Amygdala (tissue), 56 donors: Measurements from ENCODE around the gene FNDC3B.
A peak's percentile ranks its signal among the peaks of the same experiment; 100 is the strongest.

ENCODE experiments used
- DNase-seq, 56 donors: peaks; one replicate each; lab custom pipeline; 2025; lab: John Stamatoyannopoulos, UW

The FNDC3B gene

DNA sequence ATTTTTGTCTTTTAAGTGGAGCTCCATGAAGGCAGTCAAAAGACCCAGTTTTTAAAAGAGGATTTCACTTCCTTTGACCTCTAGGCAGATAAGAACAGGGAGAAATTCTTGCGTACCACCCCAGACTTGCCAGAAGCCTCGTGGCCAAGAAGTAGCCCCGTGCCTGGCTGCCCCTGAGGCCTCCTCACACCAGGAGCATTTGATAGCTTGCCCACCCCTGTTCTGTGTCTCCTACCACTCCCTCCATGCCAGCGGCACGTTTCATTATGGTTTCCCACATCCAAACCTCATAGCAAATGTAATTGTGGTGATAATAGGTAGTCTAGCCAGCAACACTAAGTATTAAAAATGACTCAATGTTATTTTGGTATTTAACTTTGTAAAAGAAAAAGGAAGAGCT lies 301.2 kb downstream of the FNDC3B start:
- DNase-seq, result no peak

DNA sequence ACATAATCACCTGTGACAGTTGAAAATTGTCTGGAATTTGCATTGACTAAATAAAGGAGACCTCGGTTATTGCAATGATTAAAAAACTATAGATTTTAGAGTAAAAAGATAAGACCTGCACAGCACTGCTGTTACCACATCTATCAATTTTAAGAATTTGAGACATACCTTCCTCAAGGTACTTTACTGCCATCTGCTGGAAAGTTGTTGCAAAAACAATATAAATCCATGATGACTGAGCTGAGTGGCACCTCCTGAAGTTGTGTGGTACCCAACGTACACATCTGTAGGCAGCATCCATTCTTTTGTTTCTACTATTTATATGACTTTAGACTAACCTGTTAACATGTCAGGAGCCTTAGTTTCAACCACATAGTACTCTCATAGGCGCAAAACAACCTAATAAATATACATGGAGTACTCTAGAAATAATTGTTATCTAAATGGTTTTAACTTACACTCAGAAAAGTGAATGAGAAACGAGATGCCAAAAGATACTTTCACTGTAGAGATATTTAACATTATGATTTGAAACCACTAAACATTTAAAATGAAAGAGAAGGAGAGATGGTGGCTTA lies 302.2 kb downstream of the FNDC3B start:
- peak in 1 of 56 donors; percentile 23 for DNase-seq

DNA sequence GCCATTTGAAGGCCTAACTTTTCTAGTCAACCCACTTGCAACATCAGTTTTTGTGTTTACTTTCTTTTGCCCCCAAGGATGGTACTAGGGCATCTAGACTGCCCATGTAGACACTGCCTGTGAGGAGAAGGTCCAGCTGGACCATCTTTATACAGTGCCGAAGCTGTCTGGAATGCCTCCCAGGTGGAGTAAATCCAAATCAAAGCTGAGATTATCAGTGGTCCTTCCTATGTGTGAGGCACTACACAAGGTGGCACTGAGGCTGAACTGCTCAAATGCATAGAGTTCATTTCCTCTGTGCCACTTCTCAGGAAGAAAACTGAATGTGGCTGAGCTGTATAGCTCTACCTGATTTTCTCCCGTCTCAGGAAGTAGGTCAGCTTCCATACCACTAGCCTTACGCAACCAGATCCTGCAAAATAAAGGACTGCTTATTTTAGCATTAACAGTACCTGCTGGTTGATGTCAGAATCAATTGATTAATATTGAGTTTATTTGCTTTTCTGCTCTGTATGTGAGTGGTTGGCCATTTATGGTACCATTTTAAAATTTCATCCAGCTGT lies 302.8 kb downstream of the FNDC3B start:
- no peak for DNase-seq

DNA sequence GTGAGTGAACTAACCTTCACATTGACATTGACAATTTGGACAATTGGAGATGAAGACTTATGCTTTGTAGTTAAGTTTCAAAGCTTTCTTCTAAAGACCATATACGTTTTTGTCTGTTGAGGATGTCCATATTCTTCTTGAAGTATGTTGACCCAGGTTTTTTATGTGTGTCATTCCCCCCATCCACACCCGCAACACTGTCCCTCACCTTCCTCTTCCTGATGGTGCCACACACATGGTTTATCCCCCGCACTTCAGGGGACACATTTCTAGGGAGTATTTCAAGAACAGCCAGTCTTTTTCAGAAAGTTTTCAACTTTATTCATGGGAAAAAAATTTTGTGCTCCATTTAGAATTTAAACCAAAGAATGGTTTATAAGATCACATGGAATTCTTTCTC lies 303.7 kb downstream of the FNDC3B start:
- DNase-seq, result no peak

DNA sequence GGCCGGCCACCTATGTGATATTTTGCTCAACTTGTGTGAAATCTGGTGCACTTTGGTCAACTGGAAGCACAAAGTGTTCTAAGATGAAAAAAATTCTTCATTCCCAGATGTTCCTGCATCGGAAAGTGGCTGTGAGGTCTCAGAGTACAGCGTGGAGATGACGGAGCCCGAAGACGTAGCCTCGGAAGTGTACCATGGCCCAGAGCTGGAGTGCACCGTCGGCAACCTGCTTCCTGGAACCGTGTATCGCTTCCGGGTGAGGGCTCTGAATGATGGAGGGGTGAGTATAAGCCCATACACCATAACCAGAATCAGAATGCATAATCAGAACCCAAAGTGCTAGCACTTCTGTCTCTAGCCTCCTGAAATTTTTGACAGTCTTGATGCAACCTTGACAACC lies 304.6 kb downstream of the FNDC3B start:
- no peak for DNase-seq

DNA sequence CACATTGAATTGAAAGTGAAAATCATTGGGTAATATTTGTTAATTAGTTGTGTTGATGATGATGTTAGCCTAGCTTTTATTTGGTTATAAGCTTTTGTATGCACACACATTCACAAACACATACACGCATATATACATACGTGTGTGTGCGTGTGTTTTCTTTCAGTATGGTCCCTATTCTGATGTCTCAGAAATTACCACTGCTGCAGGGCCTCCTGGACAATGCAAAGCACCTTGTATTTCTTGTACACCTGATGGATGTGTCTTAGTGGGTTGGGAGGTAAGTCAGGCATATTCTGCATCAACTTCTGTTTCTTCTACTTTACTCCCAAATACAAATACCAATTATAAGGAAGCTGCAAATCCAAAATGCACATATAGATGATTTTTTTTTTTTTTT lies 306.8 kb downstream of the FNDC3B start:
- DNase-seq, result no peak

DNA sequence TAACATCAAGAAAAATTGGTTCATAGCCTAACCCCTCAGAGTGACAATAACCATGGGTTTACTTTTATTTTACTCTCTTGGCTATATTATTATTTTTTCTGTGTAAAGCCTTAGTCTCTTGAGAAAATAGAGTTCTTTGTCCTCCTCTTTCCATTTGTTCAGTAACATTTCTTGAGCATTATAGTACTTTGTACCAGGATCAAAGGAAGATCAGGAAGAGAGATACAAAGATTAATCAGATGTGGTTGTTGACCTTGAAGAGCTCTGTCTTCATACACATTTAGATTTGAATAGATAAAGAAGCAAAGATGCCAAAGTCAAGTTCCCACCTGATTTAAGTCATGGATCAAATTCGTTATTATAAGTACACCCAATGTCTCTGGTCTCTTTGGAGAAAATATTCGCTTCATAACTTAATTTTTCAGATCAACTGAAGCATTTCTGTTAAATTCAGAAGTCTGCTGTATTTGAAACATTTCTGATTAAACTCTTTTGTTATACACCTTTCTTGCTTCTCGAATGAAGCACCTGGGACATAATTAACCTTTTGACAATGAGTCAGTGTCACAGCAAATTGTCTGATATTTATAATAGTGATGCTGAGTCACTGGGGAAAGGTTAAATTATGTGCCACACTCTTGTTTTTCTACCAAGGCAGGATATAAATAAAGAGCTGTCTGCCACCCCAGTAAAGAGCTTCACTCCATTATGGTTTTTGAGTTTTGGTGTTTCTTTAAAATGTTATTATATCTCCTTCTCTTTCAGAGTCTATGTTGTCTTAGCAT lies 308.7 kb downstream of the FNDC3B start:
- no peak for DNase-seq

DNA sequence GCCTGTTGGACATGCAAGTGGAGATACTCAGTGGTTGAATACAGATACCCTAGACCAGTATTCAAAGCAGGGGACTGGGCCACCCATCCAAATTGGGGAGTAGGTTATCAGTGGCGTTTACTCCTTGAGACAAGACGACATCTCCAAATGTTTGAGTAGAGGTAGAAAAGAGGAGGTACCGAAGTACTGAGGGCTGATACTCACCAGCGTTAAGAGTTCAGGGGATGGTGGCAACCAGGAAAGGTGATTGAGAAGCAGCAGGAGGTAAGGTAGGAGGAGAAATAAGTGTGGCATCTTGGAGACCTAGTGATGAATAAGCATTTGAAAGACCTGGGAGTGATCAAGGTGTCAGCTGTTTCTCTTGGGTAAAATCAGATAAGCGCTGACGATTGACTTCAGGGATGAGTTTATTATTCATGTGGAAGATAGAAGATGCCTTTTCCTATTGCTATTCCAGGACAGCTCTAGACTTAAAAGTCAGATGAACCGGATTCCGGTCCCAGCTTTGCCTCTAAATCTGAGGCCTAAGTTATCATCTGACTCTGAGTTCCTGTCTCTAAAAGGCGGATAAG lies 312.6 kb downstream of the FNDC3B start:
- DNase-seq, result no peak

DNA sequence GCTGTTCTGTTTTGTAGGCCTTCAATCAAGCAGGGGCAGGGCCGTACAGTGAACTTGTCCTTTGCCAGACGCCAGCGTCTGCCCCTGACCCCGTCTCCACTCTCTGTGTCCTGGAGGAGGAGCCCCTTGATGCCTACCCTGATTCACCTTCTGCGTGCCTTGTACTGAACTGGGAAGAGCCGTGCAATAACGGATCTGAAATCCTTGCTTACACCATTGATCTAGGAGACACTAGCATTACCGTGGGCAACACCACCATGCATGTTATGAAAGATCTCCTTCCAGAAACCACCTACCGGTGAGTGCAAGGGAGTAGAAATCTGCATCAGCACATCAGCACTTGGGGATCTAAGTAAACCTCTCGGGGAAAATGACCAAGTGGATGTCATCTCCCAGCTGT lies 313.4 kb downstream of the FNDC3B start:
- no peak for DNase-seq

DNA sequence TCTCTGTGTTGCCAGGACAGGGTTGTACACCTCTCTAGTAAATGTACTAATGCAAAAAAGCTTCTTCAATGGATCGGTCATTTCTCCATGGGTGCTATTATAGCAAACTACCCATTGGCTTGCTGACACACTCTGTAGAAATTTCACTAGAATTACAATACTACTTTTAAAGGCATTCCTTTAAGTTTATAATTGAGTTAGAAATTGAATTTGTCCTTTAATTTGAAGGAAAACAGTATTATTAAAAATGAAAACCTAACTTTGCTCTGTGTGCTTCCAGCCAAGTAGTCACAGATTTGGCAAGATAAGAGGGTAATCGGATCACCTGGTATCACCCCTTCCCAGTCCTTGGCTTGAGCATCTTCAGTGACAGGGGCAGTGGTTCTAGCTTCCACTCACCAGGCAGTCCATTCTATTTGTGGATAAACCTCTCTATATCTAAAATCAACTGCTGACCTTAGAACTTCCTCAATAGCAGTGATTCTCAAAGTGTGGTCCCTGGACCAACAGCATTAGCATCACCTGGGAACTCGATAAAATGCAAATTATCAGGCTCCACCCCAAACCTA lies 315.6 kb downstream of the FNDC3B start:
- DNase-seq, result no peak

DNA sequence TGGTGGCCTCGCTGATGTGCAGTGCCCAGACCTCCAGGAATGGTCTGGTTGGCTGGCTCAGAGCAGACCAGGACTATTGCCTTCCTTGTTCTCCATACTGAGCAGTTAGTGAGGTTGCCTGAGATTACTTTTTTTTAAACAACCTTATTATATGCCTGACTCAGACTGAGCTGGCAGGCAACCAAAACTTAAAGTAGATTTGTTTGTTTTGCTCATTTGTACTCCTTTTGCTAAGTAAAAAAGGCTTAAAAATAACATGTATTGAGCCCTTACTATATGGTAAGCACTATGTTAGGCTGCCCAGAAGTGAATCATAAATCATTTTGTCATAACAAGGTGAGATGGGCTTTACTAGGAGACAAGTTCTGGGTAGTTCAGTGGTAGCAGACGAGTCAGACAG lies 316.5 kb downstream of the FNDC3B start:
- peak in 3 of 56 donors; percentile 1 to 5 (median 4) for DNase-seq

DNA sequence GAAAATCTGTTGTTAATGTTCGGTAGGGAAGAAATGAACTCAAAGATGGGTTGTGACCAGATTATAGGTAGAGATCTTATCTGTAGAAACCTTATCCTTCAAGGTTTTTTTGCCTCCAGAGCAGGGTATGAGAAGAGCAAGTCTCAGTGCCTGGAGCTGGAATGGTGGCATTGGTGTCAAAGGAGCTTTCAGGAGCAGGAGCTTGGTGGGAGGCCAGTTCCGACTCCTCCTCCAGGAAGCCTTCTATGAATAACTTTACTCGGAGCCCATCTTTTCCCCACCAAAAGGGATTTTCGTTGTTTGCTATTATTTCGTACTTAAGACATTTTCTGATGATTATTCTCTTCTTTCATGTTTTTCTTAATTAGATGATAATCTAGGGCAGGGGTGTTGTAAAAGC lies 317.0 kb downstream of the FNDC3B start:
- no peak for DNase-seq

DNA sequence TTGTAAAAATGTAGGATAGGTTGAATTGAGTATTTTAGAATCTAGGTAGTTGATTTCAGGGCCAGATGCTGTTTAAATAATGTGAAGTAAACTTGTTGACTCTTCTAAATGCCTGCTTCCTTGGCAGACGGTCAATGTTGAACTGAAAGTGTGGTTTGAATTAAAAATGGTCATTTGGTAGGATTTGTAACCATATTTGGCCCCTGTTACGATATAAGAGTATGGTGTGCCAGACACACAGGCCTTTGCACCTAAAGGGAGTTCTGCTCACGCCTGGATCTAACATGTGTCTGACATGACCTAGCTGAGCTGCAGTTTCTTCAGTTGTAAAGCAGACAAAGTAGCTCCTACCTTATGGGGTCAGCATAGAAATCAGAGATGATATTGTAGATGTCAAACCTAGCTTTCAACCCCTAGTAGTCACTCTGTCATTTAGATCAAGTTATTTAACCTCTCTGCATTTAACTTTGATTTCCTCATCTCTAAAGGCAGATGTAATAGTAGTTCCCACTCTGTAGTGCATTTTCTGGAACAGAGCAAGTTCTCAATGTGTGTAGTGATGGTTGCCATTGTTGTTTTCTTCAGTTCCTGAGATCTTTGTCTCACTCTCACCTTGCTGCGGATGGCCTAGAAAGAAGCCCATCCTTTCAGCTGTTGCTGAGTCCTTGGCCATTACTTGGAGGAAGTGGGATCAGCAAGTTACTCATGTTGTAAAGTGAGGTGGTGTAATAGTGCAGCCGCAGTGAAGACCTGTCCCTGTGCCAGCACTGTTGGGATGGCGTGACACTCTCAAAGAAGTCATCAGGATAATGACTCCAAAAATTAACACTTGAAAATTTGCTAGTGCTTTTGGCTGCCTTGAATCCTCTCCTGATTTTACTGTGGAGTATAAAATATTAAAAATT lies 318.7 kb downstream of the FNDC3B start:
- DNase-seq, result no peak

DNA sequence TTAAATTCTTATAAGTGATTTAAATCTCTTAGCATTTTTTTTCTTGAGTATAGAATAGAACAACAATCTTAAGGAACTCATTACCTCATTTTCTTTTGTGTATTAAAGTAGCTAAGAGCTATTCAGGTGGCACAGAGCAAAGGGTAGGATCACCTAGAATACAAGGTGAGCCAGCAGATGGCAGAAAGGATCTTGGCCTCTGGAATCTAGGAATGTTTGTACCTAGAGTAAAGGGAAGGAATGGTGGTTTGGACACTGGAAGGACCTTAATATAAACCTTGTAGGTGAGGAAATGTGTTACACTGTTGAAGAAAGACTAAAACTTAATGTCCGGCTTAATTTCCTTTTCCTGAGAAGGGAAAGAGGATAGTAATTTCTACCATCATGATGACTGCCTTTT lies 319.9 kb downstream of the FNDC3B start:
- no peak for DNase-seq

DNA sequence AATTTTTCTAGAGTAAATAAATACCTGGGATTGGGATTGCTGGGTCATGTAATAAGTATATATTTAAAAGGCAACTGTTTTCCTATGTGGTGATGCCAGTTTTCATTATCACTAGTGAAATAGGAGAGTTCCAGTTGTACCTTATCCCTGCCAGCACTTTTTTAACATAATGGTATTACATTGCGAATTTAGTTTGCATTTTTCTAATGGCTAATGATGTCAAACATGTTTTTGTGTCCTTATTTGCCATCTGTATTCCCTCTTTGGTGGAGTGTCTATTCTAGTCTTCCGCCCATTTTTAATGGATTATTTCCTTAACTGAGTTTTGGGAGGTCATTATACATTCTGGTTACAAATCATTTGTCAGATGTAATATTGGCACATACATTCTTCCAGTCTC lies 320.6 kb downstream of the FNDC3B start:
- no peak for DNase-seq

DNA sequence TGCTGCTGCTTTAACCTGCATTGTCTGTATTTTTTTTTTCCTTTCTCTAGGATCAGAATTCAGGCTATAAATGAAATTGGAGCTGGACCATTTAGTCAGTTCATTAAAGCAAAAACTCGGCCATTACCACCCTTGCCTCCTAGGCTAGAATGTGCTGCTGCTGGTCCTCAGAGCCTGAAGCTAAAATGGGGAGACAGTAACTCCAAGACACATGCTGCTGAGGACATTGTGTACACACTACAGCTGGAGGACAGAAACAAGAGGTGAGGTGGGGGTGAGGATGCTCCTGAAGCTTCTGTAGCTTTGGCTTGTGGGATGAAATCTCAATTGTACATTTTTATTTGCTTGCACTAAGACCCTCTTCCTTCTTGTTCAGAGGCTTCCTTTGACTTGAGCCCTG lies 323.2 kb downstream of the FNDC3B start:
- no peak for DNase-seq

DNA sequence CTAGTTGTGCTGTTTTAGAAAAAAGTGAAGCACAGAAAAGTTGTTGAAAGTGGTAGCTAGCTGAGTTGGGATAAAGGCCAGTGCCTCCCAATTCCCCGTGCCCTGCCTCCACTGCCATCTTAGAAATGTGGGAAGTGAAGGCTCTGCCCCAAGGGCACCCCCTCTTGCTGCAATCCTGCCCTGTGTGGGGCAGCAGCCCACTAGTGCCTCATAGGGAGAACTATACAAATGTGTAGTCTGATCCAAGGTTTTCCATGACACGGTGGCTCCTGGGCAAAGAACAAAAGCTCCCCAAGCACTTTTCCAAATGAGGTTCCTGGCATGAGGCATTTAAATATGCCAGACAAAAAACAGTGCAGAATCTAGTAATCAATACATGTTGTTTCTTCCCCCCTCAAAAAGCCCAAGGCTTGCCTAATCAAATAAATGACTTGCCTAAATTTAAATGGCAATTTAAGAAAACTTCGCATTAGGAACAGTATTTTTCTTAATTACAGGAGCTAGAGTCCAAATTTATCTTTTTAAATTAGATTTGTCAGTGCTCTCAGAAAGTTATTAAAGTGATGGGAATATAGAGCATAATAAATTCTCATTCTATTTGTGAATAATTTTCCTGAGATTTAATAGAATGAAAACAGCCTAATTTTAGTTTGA lies 325.1 kb downstream of the FNDC3B start:
- DNase-seq, result no peak

DNA sequence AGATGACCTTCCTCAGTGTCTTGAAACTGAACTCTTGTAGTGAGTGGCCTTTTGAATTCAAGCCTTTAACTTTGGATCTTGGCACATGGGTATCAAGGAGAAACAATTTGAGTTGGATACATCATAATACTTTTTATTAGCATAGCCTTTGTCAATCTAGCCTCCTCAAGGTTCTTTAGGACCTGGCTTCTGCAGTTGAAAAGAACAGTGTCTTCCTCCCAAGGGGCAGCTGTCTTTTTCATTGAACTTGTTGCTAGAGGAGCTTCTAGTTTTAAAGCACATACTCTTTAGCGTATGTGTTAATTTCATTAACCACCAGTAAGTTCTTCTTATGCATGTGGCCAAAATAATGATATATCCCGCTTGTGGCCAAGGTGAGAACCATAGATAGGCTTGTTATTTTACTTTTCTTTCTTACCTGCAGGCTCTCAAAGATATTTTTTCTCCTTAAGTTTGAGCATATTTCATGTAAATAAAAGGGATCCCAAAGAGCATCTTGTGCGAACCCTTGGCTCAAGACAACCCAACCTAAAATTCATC lies 325.7 kb downstream of the FNDC3B start:
- no peak for DNase-seq
